ENCODE measurements around the gene MCTP1.

DNA sequence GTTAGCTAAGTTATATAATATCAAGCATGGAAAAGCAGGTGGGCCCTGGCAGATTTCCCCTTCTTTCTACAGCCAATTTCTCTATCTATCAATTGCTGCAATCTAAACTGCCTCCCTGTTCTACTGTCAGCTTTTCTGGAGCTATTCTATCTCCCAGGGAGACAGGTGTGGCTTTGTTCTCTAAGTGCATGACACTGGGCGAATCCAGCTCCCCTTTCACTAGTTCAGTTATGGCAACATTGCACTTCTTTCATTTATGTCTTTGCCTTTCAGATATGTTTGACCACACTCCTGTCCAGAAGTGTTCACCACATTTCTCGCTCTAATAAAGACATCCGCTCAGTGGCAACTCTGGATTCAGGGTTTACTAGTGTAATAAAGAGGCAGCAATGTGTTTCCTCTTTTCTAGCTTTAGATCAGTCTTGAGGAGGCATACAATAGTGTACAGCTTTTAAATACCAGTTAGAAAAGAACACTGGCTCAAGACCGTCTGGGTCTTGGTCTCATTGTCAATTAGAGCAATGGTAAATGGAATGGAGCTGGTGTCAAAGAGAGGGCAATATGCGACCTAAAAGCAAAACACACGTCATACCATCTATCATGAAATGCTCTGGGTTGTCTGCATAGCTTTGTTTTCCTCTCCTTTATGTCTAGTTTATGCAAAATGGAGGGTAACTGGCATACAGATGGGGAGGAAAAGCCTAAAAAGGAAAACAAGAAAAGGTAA lies 469.4 kb downstream of the MCTP1 start:
- no peak for TF ChIP-seq EZH2phosphoT487 (IDR thresholded peaks at IDR 0.05; ENCODE audit: insufficient read depth, low read depth)
- no peak for TF ChIP-seq EZH2 (IDR thresholded peaks at IDR 0.05; ENCODE audit: insufficient read depth, poor library complexity, severe bottlenecking)

Measured in GM23248 (cell line).